Mesenchymal stem cell (in vitro differentiated cells and primary cell): ENCODE results near the gene CDC37.

Experiments used
- DNase-seq: peaks from one replicate; pipeline ENCODE4 v3.0.0-alpha.2; 2013
- H2AFZ ChIP-seq: one replicate; pipeline ENCODE4 v1.6.1; 2013; ENCODE audit warnings: low read depth, mild to moderate bottlenecking, control low read depth, inconsistent platforms, low read length, moderate library complexity
- H2AK5ac ChIP-seq: 2 replicates; pipeline ENCODE4 v1.6.1; 2013; ENCODE audit warnings: low read length, moderate library complexity, mild to moderate bottlenecking, inconsistent platforms; ENCODE audit not compliant: severe bottlenecking
- H2BK120ac ChIP-seq: one replicate; pipeline ENCODE4 v1.6.1; 2013; ENCODE audit warnings: low read depth, mild to moderate bottlenecking, inconsistent platforms, low read length, moderate library complexity
- H2BK12ac ChIP-seq, 2 experiments: one replicate each; pipeline ENCODE4 v1.6.1; 2013; ENCODE audit warnings: inconsistent platforms in 2 of 2, low read length in 2 of 2, mild to moderate bottlenecking in 2 of 2, moderate library complexity in 2 of 2, control low read depth in 1 of 2
- H2BK15ac ChIP-seq: one replicate; pipeline ENCODE4 v1.6.1; 2013; ENCODE audit warnings: mild to moderate bottlenecking, low read depth, inconsistent platforms; ENCODE audit not compliant: poor library complexity, severe bottlenecking
- H2BK5ac ChIP-seq: 2 replicates; pipeline ENCODE4 v1.6.1; 2013; ENCODE audit warnings: low read depth, mild to moderate bottlenecking, low read length, control low read depth, inconsistent platforms; ENCODE audit not compliant: poor library complexity, severe bottlenecking
- H3K14ac ChIP-seq, 2 experiments: one replicate each; pipeline ENCODE4 v1.6.1; 2013; ENCODE audit warnings: inconsistent platforms in 2 of 2, low read length in 2 of 2, control low read depth in 1 of 2, mild to moderate bottlenecking in 1 of 2, moderate library complexity in 1 of 2
- H3K18ac ChIP-seq, 2 experiments: one replicate each; pipeline ENCODE4 v1.6.1; 2013; ENCODE audit warnings: inconsistent platforms in 2 of 2, low read length in 2 of 2, control low read depth in 1 of 2, low read depth in 1 of 2, mild to moderate bottlenecking in 1 of 2
- H3K23ac ChIP-seq, 2 experiments: one replicate each; pipeline ENCODE4 v1.6.1; 2013; ENCODE audit warnings: inconsistent platforms in 2 of 2, low read length in 2 of 2, mild to moderate bottlenecking in 2 of 2, moderate library complexity in 2 of 2, control low read depth in 1 of 2
- H3K27ac ChIP-seq: 2 replicates; pipeline ENCODE4 v1.5.1; 2013; ENCODE audit warnings: mild to moderate bottlenecking, moderate library complexity, low read length, control low read depth, inconsistent platforms; ENCODE audit not compliant: poor library complexity, severe bottlenecking
- H3K27me3 ChIP-seq, 2 experiments: 2 replicates each; pipeline versions ENCODE4 v1.6.1 to v1.7.0; 2013; ENCODE audit warnings: low read length in 2 of 2, mild to moderate bottlenecking in 2 of 2, moderate library complexity in 2 of 2, control low read depth in 1 of 2, inconsistent platforms in 1 of 2; ENCODE audit not compliant: control insufficient read depth in 1 of 2, insufficient read depth in 1 of 2
- H3K36me3 ChIP-seq, 2 experiments: 2 replicates each; pipeline versions ENCODE4 v1.6.1 to v1.7.0; 2013; ENCODE audit warnings: low read length in 2 of 2, control low read depth in 1 of 2, inconsistent platforms in 1 of 2, low read depth in 1 of 2, mild to moderate bottlenecking in 1 of 2; ENCODE audit not compliant: insufficient read depth in 2 of 2, control insufficient read depth in 1 of 2
- H3K4ac ChIP-seq, 2 experiments: one replicate each; pipeline ENCODE4 v1.6.1; 2013; ENCODE audit warnings: inconsistent platforms in 2 of 2, low read length in 2 of 2, mild to moderate bottlenecking in 2 of 2, moderate library complexity in 2 of 2, control low read depth in 1 of 2, low read depth in 1 of 2
- H3K4me1 ChIP-seq: 2 replicates; pipeline ENCODE4 v1.6.1; 2013; ENCODE audit warnings: low read depth, low read length, control low read depth; ENCODE audit not compliant: control insufficient read depth, insufficient read depth
- H3K4me2 ChIP-seq: 2 replicates; pipeline ENCODE4 v1.6.1; 2013; ENCODE audit warnings: low read length, mild to moderate bottlenecking, inconsistent platforms; ENCODE audit not compliant: poor library complexity, severe bottlenecking
- H3K4me3 ChIP-seq, 2 experiments: 2 replicates each; pipeline versions ENCODE4 v1.5.1 to v1.7.0; 2013; ENCODE audit warnings: low read length in 2 of 2, mild to moderate bottlenecking in 2 of 2, control low read depth in 1 of 2, low read depth in 1 of 2; ENCODE audit not compliant: insufficient read depth in 1 of 2
- H3K79me1 ChIP-seq: replicated peaks from 2 replicates; pipeline ENCODE4 v1.6.1; 2013; ENCODE audit warnings: mild to moderate bottlenecking, control low read depth, low read length, inconsistent platforms; ENCODE audit not compliant: poor library complexity, severe bottlenecking
- H3K9ac ChIP-seq: 2 replicates; pipeline ENCODE4 v1.7.0; 2013; ENCODE audit warnings: mild to moderate bottlenecking, low read length, moderate library complexity
- H3K9me3 ChIP-seq: 2 replicates; pipeline ENCODE4 v1.7.0; 2013; ENCODE audit warnings: mild to moderate bottlenecking, low read length; ENCODE audit not compliant: control insufficient read depth
- H4K8ac ChIP-seq: one replicate; pipeline ENCODE4 v1.6.1; 2013; ENCODE audit warnings: inconsistent platforms, mild to moderate bottlenecking, low read length, moderate library complexity
- H4K91ac ChIP-seq: one replicate; pipeline ENCODE4 v1.6.1; 2013; ENCODE audit warnings: mild to moderate bottlenecking, low read length, inconsistent platforms
- WGBS: methylation state at CpG from one replicate; pipeline ENCODE4 v1.1.7; 2013; ENCODE audit warnings: mixed read lengths; 5-methylcytosine and 5-hydroxymethylcytosine counted together

Gene CDC37

GRCh38 chr19:10361569-10362011 lies 41.8 kb downstream of the CDC37 start:
- no peak overlapping the region for H3K4me2 ChIP-seq
- H3K27ac ChIP-seq = no peak overlapping the region
- H3K4me3 ChIP-seq = no peak overlapping the region
- H3K23ac ChIP-seq = no peak overlapping the region
- DNase-seq = no peak
- H3K79me1 ChIP-seq = peaks cover 13% of the 10 kb centered on the region
- no peak overlapping the region for H4K8ac ChIP-seq
- H3K36me3 ChIP-seq = peaks cover 75 to 82% of the 10 kb centered on the region in 2 experiments
- no peak overlapping the region for H2AFZ ChIP-seq
- no peak overlapping the region for H2BK12ac ChIP-seq
- H3K4me1 ChIP-seq = peaks cover 12% of the 10 kb centered on the region
- no peak overlapping the region for H4K91ac ChIP-seq
- H2BK120ac ChIP-seq = no peak overlapping the region
- H2BK5ac ChIP-seq = no peak overlapping the region
- H3K18ac ChIP-seq = no peak overlapping the region
- WGBS = 93% methylated on average over 16 of the region's 16 CpGs
- no peaks in the 10 kb centered on the region for H3K9me3 ChIP-seq
- no peaks in the 10 kb centered on the region for H3K27me3 ChIP-seq
- H3K9ac ChIP-seq = no peak overlapping the region
- no peak overlapping the region for H3K4ac ChIP-seq
- H2BK15ac ChIP-seq = no peak overlapping the region
- H2AK5ac ChIP-seq = no peak overlapping the region
- no peak overlapping the region for H3K14ac ChIP-seq

DNA sequence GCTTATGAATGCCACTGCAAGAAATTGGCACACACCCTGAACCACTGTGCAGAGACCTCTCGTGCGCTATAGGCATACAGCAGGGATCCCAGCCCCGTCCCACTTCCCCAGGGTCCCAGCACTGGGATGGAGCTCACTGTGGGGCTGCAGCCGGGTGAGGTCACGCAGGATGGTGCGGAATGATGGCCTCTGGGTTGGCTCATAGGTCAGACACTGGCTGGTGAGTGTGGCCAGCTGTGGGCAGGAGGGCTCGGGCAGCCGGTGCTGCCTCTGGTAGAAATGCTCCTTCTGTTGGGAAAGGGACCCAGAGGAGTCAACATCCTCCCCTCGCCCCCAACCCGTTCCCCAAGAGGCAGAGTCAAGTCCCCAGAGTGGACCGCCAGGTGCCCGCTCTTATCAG lies 46.9 kb downstream of the CDC37 start:
- Histone ChIP-seq H3K4ac (no peak overlapping the region), H3K4me1 (peaks cover 8% of the 10 kb centered on the region), H3K79me1 (peaks cover 11% of the 10 kb centered on the region), H3K36me3 (peaks cover 59 to 77% of the 10 kb centered on the region in 2 experiments), H2BK15ac (peak overlapping the region; percentile 41), H2AK5ac (no peak overlapping the region), H3K14ac (no peak overlapping the region), H2BK5ac (no peak overlapping the region), H3K23ac (no peak overlapping the region), H3K4me2 (no peak overlapping the region), H3K27me3 (no peaks in the 10 kb centered on the region), H2AFZ (no peak overlapping the region), H2BK120ac (no peak overlapping the region), H4K8ac (no peak overlapping the region), H2BK12ac (no peak overlapping the region), H3K9me3 (no peaks in the 10 kb centered on the region), H3K9ac (no peak overlapping the region), H4K91ac (no peak overlapping the region), H3K27ac (no peak overlapping the region), H3K18ac (no peak overlapping the region), H3K4me3 (no peak overlapping the region)
- WGBS = 96% methylated on average over 12 of the region's 12 CpGs
- DNase-seq = no peak

GRCh38 chr19:10353793-10354391 lies 49.5 kb downstream of the CDC37 start:
- Histone ChIP-seq H3K4me3 (no peak overlapping the region), H3K27ac (no peak overlapping the region), H3K18ac (no peak overlapping the region), H3K27me3 (no peaks in the 10 kb centered on the region), H3K4ac (no peak overlapping the region), H3K36me3 (peaks cover 60 to 71% of the 10 kb centered on the region in 2 experiments), H3K79me1 (peaks cover 9% of the 10 kb centered on the region), H2BK12ac (no peak overlapping the region), H3K23ac (no peak overlapping the region), H3K9ac (no peak overlapping the region), H4K91ac (peak overlapping the region; percentile 35), H2AK5ac (no peak overlapping the region), H2AFZ (no peak overlapping the region), H3K9me3 (no peaks in the 10 kb centered on the region), H2BK15ac (peak overlapping the region; percentile 2), H2BK120ac (no peak overlapping the region), H2BK5ac (no peak overlapping the region), H3K4me1 (peaks cover 8% of the 10 kb centered on the region), H3K4me2 (no peak overlapping the region), H4K8ac (peak overlapping the region; percentile 47), H3K14ac (no peak overlapping the region)
- WGBS = 69% methylated on average over 32 of the region's 32 CpGs
- peak; percentile 42 for DNase-seq

DNA sequence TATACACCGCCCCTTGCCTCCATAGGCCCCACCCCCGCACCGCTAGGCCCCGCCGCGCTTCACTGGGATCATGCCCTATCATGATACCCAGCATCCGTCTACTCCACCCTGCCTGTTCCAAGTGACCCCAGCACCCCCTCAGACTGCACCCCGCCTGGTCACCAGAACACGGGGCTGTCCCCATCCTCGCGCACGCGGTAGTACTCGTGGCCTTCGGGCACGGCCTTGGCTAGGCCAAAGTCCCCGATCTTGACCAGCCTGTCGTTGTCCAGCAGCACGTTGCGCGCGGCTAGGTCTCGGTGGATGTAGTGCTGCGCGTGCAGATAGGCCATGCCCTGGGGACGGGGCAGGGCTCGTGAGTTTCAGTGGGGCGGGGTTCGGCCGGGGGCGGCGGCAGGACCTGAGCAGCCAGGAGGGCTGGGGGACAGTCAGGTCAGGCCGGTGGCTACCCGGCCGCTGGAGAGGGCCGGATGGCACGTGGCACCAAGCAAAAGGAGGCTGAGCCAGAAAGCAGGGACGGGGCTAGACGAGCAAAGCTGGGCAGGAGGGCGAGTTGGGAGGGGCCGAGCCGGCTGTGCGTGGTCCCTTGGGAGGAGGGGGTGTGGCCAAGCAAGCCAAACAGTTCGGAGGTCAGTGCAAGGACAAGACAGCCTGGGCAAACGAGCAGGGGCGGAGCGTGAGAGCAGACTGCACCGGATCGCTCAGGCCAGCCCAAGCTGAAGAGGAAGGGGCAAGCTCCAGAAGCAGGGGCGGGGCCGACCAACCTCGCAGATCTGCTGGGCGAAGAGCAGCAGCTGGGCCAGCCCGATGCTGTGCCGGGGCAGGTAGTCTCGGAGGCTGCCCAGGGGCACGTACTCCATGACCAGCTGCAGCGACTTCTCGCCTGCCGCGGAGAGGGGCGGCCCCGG lies 50.3 kb downstream of the CDC37 start:
- Histone ChIP-seq H3K9me3 (no peaks in the 10 kb centered on the region), H3K9ac (no peak overlapping the region), H2AK5ac (no peak overlapping the region), H3K27me3 (no peaks in the 10 kb centered on the region), H2BK12ac (peak overlapping the region in 1 of 2 experiments; percentile 37), H3K36me3 (peaks cover 55 to 66% of the 10 kb centered on the region in 2 experiments), H3K23ac (no peak overlapping the region), H3K27ac (no peak overlapping the region), H4K91ac (peak overlapping the region; percentile 80), H3K18ac (peak overlapping the region in 1 of 2 experiments; percentile 65), H3K4me2 (no peak overlapping the region), H2BK15ac (no peak overlapping the region), H2AFZ (no peak overlapping the region), H3K4ac (peak overlapping the region in 1 of 2 experiments; percentile 80), H3K79me1 (peaks cover 9% of the 10 kb centered on the region), H3K4me1 (peaks cover 8% of the 10 kb centered on the region), H2BK5ac (no peak overlapping the region), H2BK120ac (peak overlapping the region; percentile 4), H3K4me3 (no peak overlapping the region), H4K8ac (peak overlapping the region; percentile 70), H3K14ac (peak overlapping the region in 1 of 2 experiments; percentile 82)
- DNase-seq = peak; percentile 35
- WGBS = 58% methylated on average over 63 of the region's 63 CpGs
